Measurements from ENCODE around the gene NOX4.

Gene NOX4

DNA sequence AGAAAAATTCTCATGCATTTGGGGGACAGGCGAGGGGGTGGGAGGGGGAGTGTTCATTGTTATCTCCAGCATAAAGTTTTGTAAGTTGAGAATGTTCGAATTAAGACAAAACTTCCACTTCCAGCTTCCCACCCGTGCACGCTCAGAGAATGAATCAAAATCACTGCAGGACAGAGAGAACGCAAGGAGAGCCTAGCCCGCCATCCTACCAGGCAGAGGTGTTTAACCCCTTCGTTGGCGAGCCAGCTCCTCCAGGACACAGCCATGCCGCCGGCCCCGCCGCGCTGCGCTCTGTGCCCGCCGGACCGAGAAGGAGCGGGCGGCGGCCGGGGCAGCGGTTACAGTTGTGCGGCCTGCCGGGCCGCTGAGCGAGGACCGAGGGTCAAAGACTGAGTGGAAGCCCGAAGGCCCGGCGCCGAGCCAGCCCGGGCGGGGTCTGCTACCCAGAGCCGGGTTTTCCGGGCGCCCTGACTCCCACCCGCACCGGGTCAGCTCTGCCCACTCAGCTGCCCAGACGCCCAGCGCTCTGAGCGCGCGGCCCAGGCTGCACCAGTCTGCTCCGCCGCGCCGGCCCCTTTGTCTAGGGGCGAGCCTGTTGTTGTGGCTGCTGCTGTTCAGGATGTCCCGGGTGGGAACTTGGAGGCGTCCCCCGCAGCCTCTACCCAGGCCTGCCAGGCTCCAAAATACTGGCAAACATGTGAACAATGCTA, at the start of gene NOX4:
Gene NOX4, minus strand, starts transcription at position 395 of the 710 bp plus-strand sequence. Its CDS starts 129 bp downstream, at position 266.
- DNase-seq (ENCODE audit: low spot score): no peak

DNA sequence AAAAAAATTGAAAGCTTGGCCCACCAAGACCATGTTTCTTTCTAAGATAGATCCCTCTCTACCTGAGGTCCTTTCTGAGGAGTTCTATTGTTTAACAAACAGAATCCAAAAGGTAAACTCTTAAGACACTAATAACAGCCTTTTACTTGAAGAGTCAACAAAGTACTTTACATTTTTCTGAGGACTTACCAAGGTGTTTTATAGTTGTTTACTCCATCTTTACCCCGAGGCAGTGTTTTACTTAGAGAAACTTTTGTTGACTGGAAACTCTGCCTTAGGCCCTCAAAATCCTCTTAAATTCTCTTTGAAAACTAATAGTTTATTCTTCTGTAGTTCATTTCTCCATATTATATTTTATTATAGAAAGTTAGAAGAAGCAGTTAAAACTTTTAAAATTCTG, 49.7 kb upstream of the NOX4 start:
- DNase-seq (ENCODE audit: low spot score): no peak

DNA sequence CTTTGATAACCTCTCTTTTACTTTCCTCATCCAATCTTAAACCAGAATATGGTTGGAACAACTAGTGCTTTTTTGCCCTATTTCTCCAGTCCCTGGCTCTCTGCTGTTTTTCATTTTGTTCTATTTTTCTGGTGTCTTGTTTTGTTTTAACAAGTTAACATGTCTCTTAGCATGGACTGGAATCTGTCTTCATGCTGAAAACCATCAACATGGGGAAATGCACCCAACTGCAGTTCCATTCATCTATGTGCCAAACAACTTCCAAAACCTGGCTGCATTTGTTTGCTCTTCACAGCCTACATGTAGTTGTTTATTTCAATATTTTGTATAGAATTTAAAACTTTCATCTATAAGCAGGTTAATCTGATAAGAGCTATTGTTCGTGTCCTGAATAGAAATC, 46.8 kb upstream of the NOX4 start:
- no peak for DNase-seq (ENCODE audit: low spot score)

DNA sequence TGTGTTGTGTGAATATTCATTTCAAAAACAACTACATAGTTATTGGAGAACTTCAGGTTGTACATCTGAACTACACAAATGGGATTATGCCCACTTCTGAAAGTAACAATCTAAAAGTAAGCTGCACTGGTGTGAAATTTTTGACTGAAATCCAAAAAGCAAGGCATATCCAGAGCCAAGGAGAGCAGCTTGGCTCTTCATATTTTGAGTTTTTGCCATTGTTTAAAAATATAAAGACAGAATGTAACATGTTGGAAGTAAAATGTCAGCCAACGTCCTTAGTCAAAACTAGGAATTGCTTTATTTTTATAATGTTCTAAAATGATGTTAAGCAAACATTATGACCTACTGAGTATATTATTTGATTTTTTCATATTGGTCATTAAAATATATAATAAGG, 45.8 kb upstream of the NOX4 start:
- no peak for DNase-seq (ENCODE audit: low spot score)

DNA sequence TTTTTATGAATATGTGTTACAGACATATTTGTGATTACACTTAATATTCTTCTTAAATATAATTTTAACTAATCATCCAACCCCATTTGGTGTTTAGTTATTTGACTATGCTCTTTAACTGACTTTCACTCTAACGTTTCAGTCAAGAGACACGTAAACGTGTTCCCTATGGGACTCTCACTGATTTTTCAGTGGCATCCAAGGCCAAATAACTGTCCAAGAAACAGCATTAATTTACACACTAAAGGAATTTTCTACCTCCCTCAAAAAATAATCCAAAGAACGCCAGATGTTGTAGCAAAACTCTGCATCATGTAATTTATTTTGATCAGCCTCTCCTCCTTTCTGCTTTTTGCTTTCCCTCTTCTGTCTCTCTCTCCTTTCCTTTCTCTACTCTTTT, 44.0 kb upstream of the NOX4 start:
- no peak for DNase-seq (ENCODE audit: low spot score)

DNA sequence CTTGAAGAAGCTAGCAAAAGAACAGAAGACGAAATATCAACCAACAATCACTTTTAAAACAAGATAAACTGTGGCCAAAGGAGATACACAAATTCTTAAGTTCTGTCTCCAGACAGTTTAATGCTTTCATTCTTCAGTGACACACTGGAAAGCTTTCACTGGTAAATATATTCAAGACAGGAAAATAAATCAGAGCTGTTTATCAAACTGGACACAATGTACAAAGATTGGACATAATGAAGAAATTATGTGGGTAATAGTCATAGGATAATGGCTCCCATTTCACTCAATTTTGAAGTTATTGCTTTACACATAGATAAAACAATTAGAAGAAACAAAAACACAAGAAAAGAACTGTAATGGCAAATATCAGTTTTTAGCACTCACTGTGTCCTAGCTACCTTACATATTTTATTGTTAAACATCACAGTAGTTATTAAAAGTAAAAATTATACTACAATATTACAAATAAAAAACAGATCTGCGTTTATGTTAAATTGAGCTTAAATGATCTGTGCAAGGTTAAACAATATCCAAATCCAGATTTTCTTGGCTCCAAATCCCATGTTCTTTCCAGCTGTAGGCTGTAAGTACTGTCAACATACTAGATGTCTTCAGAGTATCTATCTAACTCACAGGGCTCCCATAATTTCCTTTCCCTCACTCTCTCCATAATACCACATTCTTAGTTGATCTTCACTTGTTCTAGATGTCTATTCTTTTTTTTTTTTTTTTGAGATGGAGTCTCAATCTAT, 38.6 kb upstream of the NOX4 start:
- no peak for DNase-seq (ENCODE audit: low spot score)

DNA sequence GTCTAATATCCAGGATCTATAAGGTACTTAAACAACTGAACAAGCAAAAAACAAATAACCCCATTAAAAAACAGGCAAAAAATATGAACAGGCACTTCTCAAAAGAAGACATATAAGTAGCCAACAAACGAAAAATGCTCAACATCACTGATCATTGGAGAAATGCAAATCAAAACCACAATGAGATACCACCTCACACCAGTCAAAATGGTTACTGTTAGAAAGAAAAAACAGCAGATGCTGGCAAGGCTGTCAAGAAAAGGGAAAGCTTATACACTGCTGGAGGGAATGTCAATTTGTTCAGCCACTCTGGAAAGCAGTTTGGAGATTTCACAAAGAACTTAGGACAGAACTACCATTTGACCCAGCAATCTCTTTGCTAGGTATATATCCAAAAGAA, 30.6 kb upstream of the NOX4 start:
- DNase-seq (ENCODE audit: low spot score): no peak

DNA sequence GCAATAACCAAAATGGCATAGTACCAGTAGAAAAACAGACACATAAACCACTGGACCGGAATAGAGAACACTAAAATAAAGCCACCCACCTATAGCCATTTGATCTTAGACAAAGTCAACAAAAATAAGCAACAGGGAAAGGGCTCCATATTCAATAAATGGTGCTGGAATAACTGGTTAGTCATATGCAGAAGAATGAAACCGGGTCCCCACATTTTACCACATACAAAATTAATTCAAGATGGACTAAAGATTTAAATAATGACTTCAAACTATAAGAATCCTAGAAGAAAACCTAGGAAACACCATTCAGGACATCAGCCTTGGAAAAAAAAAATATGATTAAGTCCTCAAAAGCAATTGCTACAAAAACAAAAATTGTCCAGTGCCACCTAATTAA, 30.1 kb upstream of the NOX4 start:
- no peak for DNase-seq (ENCODE audit: low spot score)

DNA sequence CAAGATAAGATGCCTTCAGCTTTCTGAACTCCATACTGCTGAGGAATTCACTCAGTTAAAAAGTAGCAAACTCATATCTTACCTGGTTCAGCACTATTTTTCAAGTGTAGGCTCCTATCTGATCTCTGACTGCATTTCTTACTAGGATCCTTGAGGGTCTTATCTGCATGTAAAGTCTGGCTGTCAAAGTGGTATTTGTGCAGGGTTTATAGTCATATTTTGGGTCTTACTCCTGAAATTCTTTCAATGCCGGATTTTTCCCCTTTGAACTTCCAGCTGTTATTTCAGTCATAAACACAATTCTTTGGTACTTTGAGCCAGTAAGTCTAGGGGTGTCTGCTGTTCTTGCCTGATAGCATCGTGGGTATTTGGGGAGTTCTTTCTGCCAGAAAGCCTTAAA, 25.3 kb upstream of the NOX4 start:
- no peak for DNase-seq (ENCODE audit: low spot score)

DNA sequence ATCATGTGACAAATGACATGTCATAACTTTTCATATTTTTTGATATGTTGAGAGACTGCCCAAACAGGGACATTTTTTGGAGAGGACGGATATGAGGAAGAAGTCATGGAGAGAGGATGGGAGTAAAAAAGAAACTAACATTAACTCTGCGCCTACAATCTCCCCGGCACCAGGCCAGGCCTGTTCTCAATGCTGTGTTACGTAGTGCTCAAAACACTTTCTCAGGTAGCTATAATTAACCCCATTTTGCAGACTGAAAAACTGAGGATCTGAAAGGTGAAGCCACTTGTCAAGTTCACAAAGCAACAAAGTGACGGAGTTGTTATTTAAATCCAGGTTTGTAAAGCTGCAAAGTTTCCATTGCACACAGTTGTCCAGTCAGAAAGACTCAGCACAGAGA, 17.4 kb upstream of the NOX4 start:
- no peak for DNase-seq (ENCODE audit: low spot score)

DNA sequence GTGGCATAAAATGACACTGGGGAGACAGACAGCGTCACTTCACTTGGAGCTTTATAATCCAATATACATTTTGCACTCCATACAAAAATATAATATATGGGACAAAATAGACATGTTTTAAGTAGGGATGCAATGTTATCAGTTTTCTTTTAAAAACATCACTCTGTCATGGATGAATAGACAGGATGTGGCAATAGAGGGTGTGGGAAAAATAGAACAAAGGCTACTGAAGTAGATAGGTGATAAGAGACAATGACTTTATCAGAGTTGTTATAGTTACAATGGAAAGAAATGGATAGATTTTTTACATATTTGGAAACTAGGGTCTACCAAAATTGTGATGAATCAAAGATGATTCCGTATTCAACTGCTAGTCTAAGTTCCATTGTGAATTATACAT, 13.1 kb upstream of the NOX4 start:
- no peak for DNase-seq (ENCODE audit: low spot score)

DNA sequence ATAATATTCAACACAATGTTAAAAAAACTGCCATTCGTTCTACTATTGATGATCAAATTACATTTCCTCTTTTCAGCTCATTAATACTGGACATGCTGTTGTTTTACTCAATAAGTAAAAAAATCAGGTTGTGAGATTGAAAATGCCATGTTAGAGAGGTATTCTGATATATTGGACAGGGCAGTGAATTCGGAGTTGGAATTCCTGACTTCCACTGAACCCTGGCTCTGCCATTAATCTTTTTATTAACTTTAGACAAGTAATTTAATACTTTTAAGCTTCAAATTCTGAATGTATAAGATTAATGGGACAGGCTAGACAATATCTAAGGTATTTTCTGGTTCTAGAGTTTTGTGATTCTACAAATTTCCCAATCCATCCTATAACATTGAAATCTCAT, 12.2 kb upstream of the NOX4 start:
- DNase-seq (ENCODE audit: low spot score): no peak

DNA sequence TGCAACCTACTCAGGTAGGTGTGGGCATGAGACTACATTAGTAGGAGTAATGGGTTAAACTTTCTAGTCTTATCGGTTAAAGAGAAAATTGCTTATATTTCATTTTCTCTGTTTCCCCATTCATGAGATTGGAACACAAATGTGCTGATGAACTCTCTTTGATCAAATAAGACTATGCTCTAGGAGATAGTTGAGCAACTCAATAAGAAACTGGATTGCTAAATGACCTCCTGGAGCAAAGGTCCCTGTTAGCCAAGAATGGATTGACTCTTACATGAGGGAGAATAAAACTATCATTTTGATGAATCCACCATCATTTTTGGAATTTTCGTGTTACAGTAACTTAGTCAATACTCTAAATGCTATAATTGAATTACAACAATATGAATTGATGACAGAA, 11.1 kb upstream of the NOX4 start:
- DNase-seq (ENCODE audit: low spot score): no peak

DNA sequence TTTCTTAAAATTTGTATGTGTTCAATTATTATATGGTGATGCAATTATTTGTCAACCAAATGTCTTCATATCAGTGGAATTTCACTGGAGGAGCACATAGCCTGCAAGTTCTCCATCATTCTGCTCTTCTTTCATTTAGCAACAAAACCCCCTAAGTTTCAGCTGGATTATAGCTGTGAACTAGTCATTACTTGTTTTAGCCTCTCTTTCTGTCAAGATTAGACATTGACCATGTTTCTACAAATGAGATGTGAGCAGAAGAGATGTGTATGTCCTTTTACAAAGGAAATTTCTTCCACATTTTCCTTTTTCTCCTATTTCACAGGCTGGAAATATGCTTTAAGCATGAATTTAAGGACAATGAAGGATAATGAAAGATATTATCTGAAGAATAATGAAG, 9.2 kb upstream of the NOX4 start:
- DNase-seq (ENCODE audit: low spot score): no peak

DNA sequence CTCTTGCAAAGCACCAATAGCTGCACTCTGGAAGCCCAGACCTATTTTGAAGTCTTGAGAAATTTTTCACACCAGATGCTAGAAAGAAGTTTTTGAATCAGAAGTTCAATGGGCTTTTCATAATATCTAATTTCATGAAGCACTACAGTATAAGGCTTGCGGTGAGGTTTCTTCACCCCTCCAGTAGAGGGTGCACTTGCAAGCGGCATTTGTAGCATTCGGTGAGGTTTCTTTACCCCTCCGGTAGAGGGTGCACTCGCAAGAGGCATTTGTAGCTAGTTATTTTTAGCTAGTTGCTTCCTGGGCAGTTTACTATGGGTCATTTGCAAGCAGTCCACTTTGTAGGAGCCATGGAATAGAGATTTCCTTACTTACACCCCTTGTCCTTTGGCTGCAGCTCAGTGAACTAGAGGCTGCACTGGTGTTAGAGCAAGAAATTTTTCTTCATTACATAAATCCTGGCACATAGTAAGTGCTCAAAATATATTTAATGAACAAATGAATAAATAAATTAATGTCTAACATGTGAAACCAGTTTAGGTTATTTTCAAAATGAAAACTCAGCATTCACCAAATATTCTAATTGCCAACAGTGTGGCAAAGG, 7.8 kb upstream of the NOX4 start:
- DNase-seq (ENCODE audit: low spot score): no peak

DNA sequence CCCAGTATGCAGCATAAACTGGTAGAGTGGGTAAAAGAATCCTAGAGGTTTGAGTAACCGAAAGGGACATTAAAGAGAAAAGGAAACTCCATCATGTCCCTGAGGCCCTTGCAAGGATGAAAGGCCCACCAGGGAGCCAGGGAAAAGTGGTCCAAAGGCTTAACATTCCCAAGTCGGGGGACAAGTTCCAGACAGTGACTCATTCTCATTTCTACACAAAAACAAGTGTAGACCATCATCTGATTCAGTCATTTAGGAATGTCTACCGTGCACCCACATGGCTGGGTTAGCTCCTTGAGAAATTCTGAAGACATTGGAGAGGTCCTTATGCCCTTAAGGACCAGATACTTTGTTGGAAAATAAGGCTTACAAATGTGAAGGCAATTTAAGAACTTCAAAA, 4.8 kb upstream of the NOX4 start:
- DNase-seq (ENCODE audit: low spot score): no peak

DNA sequence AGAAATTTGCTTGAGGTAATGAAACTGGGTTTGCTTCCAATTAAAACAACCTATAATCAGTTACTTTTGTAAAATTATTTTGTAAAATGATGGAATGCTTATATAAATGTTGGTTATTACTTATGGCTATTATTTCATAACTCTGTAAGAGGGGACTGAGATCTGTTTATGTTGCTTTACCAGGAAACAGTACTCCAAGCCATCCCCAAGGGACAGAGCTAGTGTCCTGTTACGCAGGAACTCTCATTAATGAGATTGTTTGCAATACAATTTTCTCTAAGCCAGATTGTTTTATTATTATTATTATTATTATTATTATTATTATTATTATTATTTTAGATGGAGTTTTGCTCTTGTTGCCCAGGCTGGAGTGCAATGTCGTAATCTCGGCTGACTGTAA, 2.3 kb upstream of the NOX4 start:
- no peak for DNase-seq (ENCODE audit: low spot score)

DNA sequence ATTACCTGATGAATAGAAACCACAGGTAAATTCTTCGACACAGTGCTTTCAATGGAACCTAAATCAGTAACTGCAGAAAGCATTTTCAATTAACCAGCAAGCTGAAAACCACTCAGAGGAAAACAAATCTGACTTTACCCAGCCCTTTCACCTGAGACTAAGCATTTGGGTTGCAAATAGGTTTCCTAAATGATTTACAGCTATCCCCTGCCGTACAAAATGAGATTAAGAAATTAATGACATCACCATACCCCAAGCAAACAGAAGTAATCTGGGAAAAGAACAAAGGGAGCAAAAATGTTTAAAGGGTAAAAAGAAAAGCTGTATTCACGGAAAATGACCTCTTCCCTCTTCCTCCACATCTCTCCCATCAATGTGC, 584 bp downstream of the NOX4 start:
- no peak for DNase-seq (ENCODE audit: low spot score)

DNA sequence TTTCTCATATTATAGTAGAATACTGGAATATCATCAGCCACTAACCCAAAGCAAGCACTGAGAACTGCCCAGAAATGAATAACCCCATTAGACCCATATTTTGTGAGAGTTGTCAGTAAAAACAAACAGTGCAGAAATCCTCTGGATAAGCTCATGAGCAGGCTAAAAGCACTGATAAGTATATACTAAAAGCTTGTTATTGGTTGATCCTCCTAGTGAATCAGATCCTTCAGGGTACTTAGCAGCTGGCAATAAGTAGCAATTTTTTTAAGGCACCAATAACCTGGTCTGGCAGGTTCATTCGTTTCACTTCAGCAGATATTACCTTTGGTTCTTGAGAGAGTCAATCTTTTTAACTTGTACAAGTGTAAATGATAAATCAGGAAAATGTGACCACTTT, 1.2 kb downstream of the NOX4 start:
- DNase-seq (ENCODE audit: low spot score): no peak

DNA sequence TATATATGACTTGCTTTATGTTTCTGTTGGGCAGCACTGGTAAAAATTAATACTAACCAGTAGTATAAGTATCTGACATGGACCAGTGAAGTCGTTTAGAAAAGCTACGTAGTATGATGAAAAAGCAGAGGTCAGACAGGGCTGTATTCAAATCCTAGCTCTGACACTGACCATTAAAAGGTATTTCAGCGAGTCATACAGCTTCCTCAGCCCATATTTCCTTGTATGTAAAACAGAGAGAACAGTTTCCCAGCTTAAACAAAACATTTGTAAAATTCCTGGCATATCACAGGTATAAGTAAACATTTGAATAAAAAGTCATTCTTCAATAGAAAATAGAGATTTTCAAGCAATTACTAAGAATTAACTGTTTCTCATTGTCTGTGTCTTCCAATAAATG, 4.2 kb downstream of the NOX4 start:
- DNase-seq (ENCODE audit: low spot score): no peak

DNA sequence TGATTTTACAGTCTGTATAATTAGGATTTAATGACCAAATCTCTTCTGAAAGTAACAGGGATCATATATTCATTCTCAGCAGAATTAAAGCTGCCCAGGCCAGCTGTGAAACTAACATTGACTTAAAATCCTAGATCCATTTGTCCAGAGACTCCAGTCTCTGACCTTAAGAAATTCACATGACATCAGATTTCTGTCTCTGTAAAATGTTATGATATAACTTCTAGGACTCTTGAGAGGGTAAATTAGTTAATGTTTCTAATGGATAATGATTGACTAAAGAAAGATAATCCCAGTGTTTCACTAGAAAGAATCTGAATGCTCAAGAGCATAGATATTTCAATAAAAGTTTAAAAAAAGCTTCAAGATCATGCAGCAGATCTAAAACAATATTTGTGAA, 6.3 kb downstream of the NOX4 start:
- DNase-seq (ENCODE audit: low spot score): no peak

DNA sequence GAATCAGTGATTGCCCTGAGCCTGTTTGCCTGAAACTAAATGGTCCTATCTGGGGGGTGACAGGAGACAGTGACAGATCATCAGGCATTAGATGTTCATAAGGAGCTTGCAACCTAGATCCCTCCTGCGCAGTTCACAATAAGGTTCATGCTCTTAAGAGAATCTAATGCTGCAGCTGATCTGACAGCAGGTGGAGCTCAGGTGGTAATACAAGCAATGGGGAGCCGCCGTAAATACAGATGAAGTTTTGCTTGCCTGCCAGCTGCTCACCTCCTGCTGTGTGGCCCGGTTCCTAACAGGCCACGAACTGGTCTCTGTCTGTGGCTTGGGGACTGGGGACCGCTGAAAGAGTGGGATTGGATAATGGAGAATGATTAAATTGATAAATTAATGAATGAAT, 14.0 kb downstream of the NOX4 start:
- no peak for DNase-seq (ENCODE audit: low spot score)

DNA sequence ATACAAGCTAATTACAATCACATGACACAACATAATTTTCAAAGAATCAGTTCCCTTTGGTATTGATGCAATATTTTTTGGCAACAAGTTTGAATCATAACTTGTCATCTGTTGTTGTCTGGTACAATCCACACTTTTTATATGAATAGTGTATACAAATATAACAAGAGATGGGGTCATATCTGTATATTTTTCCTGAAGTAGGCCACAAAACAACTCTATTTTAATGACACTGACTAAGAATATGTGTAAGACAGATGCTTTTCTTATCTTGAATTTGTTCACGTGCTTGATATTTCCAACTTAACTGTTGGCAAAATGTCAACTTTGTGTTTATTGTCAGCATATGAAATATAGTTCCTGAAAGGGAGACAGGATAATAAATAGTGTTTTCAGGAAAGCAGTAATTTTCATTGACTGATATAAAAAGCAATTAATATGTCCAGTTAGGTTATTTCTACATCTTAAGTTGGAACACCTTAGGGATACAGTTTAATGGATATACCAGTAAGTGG, 27.9 kb downstream of the NOX4 start:
- DNase-seq (ENCODE audit: low spot score): no peak

All from activated CD4-positive, alpha-beta T cell treated with anti-CD3 and anti-CD28 coated beads, Interleukin-2, Interleukin-4, amounts not matched to agents 100 ng/mL and 50 ng/mL, durations not matched to agents 16 hours and 8 hours (primary cell).